Activated T-cell treated with anti-CD3 and anti-CD28 coated beads, Interleukin-2, amount 50 U/mL, for 72 hours (primary cell): ENCODE measurements around the gene BABAM2. TPM values are rescaled to one million over a fixed set of nuclear protein-coding genes. Genes with fewer than 3 reads are reported as not detected.
A peak's percentile ranks its signal among the peaks of the same experiment; 100 is the strongest.
"Not testable (repeated sequence)": the region's sequence is repeated elsewhere in the genome, so short reads cannot be mapped to it uniquely, and the experiment has no call there.

Source experiments
- ATAC-seq, 2 donors: fragments of 150-1000 bp; cut with Tn5 transposase; replicated peaks in 1 of 2; 2 replicates each; pipeline ENCODE4 v1.10.0; 2021; ENCODE audit warnings: moderate library complexity in 2 of 2, mild to moderate bottlenecking in 1 of 2
- DNase-seq, 2 donors: peaks; one replicate each; pipeline ENCODE4 v3.0.0; 2021 to 2022; ENCODE audit warnings: mixed read lengths in 1 of 2
- H3K27ac Mint-ChIP-seq: one replicate; pipeline ENCODE4 v1.8.0; 2022; ENCODE audit warnings: mild to moderate bottlenecking, moderate library complexity, mixed read lengths
- H3K27me3 Mint-ChIP-seq: one replicate; pipeline ENCODE4 v1.8.0; 2022; ENCODE audit warnings: low read depth, mixed read lengths
- H3K36me3 Mint-ChIP-seq, 2 donors: one replicate each; pipeline ENCODE4 v1.8.0; 2022; ENCODE audit warnings: mixed read lengths in 2 of 2, mild to moderate bottlenecking in 1 of 2; ENCODE audit not compliant: insufficient read depth in 2 of 2
- H3K4me1 Mint-ChIP-seq: one replicate; pipeline ENCODE4 v1.8.0; 2022; ENCODE audit warnings: low read depth, mixed read lengths
- H3K4me3 Mint-ChIP-seq, 2 donors: one replicate each; pipeline ENCODE4 v1.8.0; 2022; ENCODE audit warnings: mild to moderate bottlenecking in 2 of 2, mixed read lengths in 2 of 2, moderate library complexity in 2 of 2
- H3K9me3 Mint-ChIP-seq, 2 donors: one replicate each; pipeline ENCODE4 v1.8.0; 2022; ENCODE audit warnings: mixed read lengths in 2 of 2
- total RNA-seq, 2 donors: library from RNA; stranded (reverse); gene quantifications; one replicate each; pipeline ENCODE4 v1.2.3, GENCODE V29; 2022

BABAM2 gene
- total RNA-seq, 2 donors from 2014 or later, result 96.6 to 97.2 TPM

- Mint-ChIP-seq H3K4me1 (peaks cover 44% of the 10 kb centered on the region), H3K36me3 (peaks cover 1 to 6% of the 10 kb centered on the region in 2 donors), H3K4me3 (peak overlapping the region; percentile 19 to 88), H3K27ac (peak overlapping the region; percentile 96), H3K9me3 (peaks cover 0 to 4% of the 10 kb centered on the region in 2 donors), H3K27me3 (no peaks in the 10 kb centered on the region)
- ATAC-seq (peak; percentile 94 to 95), DNase-seq (peak; percentile 29 to 30)
Measured at GRCh38 chr2:28004086-28004485, 113.6 kb downstream of the BABAM2 start.

DNA sequence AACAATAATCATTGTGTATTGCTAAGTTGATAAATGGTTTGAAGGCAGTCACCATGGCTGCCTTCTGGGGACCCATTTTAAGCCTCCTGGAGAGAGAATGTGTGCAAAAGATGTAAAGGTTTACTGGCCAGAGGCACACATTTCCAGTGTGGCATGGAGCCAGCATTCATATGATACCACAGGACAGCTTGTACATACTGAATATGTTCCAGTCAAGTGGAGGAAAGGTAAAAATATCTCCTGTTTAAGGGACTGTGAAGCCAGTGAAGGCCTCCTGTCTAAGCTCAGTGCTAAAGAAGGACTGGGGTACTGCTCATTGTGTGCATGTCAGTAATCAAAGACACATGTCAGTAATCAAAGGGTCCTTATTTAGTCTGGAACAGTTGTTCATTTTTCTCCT lies 119.2 kb downstream of the BABAM2 start:
- Mint-ChIP-seq H3K9me3 (peaks cover 0 to 2% of the 10 kb centered on the region in 2 donors), H3K27me3 (no peaks in the 10 kb centered on the region), H3K4me3 (no peak overlapping the region), H3K36me3 (peaks cover 0 to 1% of the 10 kb centered on the region in 2 donors), H3K27ac (no peak overlapping the region), H3K4me1 (peaks cover 5% of the 10 kb centered on the region)
- DNase-seq (no peak), ATAC-seq (no peak)

DNA sequence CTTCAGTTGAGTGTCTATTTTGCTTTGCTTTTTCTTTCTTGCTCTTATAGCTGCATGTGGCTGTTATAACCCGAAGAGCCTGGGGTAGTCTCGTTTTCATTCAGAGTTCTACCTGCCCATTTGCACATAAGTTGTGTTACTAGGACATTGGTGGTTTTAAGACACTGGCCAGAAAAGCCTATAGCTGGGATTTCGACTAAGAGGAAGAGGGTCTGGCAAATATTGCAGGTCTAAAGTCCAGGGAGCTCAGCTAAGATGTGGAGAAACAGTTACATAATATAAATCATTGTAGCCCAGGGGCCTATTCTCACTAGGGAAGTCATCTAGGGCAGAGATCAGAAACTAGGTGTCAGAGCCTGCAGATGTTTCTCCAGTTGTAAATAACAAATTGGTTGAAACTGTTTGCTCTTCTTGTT lies 120.8 kb downstream of the BABAM2 start:
- Mint-ChIP-seq H3K27me3 (no peaks in the 10 kb centered on the region), H3K4me3 (no peak overlapping the region), H3K9me3 (peaks cover 0 to 2% of the 10 kb centered on the region in 2 donors), H3K27ac (peak overlapping the region; percentile 3), H3K36me3 (peaks cover 0 to 4% of the 10 kb centered on the region in 2 donors), H3K4me1 (no peaks in the 10 kb centered on the region)
- no peak for DNase-seq
- ATAC-seq, result no peak

DNA sequence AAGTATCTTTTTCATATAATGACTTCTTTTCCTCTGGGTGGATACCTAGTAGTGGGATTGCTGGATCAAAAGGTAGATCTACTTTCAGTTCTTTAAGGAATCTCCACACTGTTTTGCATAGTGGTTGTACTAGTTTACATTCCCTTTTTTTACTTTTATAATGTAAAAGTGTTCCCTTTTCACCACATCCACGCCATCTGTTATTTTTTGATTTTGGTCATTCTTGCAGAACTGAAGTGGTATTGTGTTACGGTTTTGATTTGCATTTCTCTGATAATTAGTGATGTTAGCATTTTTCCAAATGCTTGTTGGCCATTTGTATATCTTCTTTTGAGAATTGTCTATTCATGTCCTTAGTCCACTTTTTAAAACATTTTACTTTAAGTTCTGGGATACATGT lies 127.9 kb downstream of the BABAM2 start:
- H3K9me3 Mint-ChIP-seq, H3K27ac Mint-ChIP-seq, H3K4me3 Mint-ChIP-seq, H3K27me3 Mint-ChIP-seq, DNase-seq, H3K36me3 Mint-ChIP-seq, ATAC-seq, H3K4me1 Mint-ChIP-seq: not testable (repeated sequence)

GRCh38 chr2:28019521-28019920 lies 129.0 kb downstream of the BABAM2 start:
- not testable (repeated sequence) for H3K4me1 Mint-ChIP-seq, H3K27me3 Mint-ChIP-seq, H3K36me3 Mint-ChIP-seq, H3K27ac Mint-ChIP-seq, H3K4me3 Mint-ChIP-seq, DNase-seq, ATAC-seq, H3K9me3 Mint-ChIP-seq

DNA sequence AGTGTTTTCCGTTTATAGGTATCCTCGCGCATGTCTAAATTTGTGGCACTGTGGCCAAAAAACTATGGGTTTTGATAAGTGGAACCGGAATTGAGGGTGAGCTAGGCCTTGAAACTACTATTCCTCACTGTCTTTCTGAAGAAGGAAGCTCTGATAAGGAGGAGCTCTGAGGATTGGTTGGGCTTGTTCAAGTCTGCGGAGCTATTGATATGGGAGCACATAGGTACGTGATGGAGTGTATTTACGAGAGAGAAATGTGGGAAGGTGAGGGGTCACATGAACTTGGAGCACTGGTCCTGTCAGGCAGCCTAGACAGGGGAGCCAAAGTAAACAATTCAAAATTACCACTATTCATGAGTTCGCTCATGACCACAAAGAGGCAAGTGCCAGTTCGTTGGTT lies 131.4 kb downstream of the BABAM2 start:
- DNase-seq (no peak), ATAC-seq (no peak)
- H3K27ac Mint-ChIP-seq, result no peak overlapping the region
- H3K36me3 Mint-ChIP-seq, result peaks cover 7 to 17% of the 10 kb centered on the region in 2 donors
- H3K9me3 Mint-ChIP-seq, result peaks cover 3 to 7% of the 10 kb centered on the region in 2 donors
- H3K27me3 Mint-ChIP-seq, result no peaks in the 10 kb centered on the region
- H3K4me3 Mint-ChIP-seq, result no peak overlapping the region
- H3K4me1 Mint-ChIP-seq, result peaks cover 7% of the 10 kb centered on the region

- Mint-ChIP-seq H3K4me3 (no peak overlapping the region), H3K4me1 (peaks cover 13% of the 10 kb centered on the region), H3K36me3 (peaks cover 14 to 23% of the 10 kb centered on the region in 2 donors), H3K27me3 (no peaks in the 10 kb centered on the region), H3K9me3 (peaks cover 3 to 7% of the 10 kb centered on the region in 2 donors), H3K27ac (no peak overlapping the region)
- DNase-seq (no peak), ATAC-seq (no peak)
Measured at GRCh38 chr2:28025123-28025522, 134.6 kb downstream of the BABAM2 start.

DNA sequence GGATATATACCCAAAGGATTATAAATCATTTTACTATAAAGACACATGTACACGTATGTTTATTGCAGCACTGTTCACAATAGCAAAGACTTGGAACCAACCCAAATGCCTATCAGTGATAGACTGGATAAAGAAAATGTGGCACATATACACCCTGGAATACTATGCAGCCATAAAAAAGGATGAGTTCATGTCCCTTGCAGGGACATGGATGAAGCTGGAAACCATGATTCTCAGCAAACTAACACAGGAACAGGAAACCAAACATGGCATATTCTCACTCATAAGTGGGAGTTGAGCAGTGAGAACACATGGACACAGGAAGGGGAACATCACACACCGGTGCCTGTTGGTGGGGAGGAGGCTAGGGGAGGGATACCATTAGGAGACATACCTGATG lies 135.7 kb downstream of the BABAM2 start:
- not testable (repeated sequence) for H3K9me3 Mint-ChIP-seq

DNA sequence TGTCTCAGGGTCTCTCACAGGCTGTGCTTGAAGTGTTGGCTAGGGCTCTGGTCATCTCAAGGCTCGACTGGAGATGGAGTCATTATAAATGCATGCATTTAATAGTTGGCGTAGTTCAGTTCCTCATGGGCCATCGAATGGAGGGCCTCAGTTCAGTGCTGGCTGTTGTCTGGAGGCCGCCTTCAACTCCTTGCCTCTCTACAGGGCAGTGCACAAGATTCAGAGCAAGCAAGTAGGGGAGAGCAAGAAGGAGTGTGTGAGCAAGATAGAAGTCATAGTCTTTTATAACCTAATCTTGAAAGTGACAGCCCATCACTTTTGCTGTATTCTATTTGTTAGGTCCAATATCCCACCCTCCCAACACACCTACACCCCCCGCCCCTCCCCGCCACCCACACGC lies 137.5 kb downstream of the BABAM2 start:
- ATAC-seq, result peak in 1 of 2 donors; percentile 25
- Mint-ChIP-seq H3K4me1 (peaks cover 36% of the 10 kb centered on the region), H3K4me3 (no peak overlapping the region)

More for the DNA sequence above, 135.7 kb downstream of the BABAM2 start:
- DNase-seq, ATAC-seq, H3K27me3 Mint-ChIP-seq, H3K27ac Mint-ChIP-seq, H3K4me3 Mint-ChIP-seq: not testable (repeated sequence)
- Mint-ChIP-seq H3K4me1 (peaks cover 20% of the 10 kb centered on the region), H3K36me3 (peaks cover 14 to 25% of the 10 kb centered on the region in 2 donors)

DNA sequence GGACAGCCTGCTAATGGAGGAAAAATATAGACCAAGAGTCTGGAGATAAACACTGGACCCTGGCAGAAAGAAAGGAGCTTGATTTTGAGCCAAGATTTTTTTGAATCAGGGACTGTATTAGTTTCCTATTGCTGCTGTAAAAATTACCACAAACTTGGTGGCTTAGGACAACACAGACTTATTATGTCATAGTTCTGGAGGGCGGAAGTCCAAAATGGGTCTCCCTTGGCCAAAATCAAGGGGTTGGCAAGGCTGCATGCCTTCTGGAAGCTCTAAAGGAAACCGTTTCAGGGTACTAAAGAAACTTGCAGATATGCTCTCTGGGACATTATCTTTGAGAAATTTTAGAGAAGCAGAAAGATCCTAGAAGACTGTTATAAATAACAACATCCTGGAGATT lies 140.1 kb downstream of the BABAM2 start:
- peaks cover 14 to 21% of the 10 kb centered on the region in 2 donors for H3K36me3 Mint-ChIP-seq
- peak overlapping the region; percentile 24 for H3K27ac Mint-ChIP-seq

More for the DNA sequence above, 137.5 kb downstream of the BABAM2 start:
- Mint-ChIP-seq H3K9me3 (peaks cover 3 to 7% of the 10 kb centered on the region in 2 donors), H3K36me3 (peaks cover 14 to 25% of the 10 kb centered on the region in 2 donors), H3K27ac (no peak overlapping the region), H3K27me3 (no peaks in the 10 kb centered on the region)
- DNase-seq, result no peak

GRCh38 chr2:28032816-28033215 lies 142.3 kb downstream of the BABAM2 start:
- H3K4me1 Mint-ChIP-seq, result peaks cover 42% of the 10 kb centered on the region
- DNase-seq (no peak), ATAC-seq (peak; percentile 70 to 87)
- no peaks in the 10 kb centered on the region for H3K27me3 Mint-ChIP-seq
- H3K4me3 Mint-ChIP-seq, result peak overlapping the region in 1 of 2 donors; percentile 17
- H3K36me3 Mint-ChIP-seq, result peaks cover 2 to 6% of the 10 kb centered on the region in 2 donors
- H3K27ac Mint-ChIP-seq, result no peak overlapping the region
- no peaks in the 10 kb centered on the region for H3K9me3 Mint-ChIP-seq

More for the DNA sequence above, 140.1 kb downstream of the BABAM2 start:
- Mint-ChIP-seq H3K4me3 (no peak overlapping the region), H3K4me1 (peaks cover 53% of the 10 kb centered on the region), H3K27me3 (no peaks in the 10 kb centered on the region), H3K9me3 (peaks cover 3 to 7% of the 10 kb centered on the region in 2 donors)
- ATAC-seq (no peak), DNase-seq (no peak)

DNA sequence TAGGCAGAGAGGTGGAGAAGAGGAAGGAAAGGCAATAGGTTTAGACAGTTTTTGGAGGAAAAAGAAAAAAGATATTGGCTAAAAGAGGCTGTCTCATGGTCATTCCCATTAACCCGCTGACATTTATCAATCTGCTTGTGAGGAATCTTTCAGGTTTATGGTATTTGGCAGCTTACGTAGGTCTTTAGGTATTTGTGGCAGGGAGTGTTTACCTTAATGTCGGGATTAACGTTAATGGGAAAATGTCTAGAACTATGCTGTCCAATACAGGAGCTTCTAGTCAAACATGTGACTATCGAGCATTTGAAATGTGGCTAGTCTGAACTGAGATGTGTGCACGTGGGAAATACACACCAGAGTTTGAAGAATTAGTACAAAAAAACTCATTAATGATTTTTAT lies 144.2 kb downstream of the BABAM2 start:
- H3K27me3 Mint-ChIP-seq, result no peaks in the 10 kb centered on the region
- DNase-seq (no peak), ATAC-seq (no peak)
- no peaks in the 10 kb centered on the region for H3K9me3 Mint-ChIP-seq
- H3K4me3 Mint-ChIP-seq, result no peak overlapping the region
- peaks cover 0 to 4% of the 10 kb centered on the region in 2 donors for H3K36me3 Mint-ChIP-seq
- no peak overlapping the region for H3K27ac Mint-ChIP-seq
- peaks cover 51% of the 10 kb centered on the region for H3K4me1 Mint-ChIP-seq

DNA sequence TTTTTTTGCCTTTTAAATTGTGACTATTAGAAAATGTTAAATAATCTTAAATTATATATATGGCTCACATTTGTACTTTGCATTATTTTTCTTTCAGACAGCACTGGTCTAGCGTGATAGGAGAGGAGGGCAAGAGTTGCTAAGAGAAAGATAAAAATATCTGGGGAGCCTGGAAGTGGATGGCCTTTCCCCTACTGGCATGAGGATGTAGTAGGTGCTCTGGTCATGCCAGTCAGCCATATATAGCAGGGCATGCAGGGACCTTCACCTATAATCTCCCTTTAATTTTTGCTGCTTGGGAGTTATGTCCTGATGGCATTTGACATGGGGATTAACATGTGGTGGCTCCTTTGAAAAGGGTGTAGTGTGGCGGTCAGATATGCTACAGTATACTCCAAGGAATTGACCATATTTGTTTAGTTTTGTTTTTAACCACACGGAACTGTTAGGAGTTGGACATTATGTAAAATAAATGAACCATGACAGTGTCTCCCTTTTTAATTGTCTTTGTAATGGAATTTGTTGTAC lies 144.7 kb downstream of the BABAM2 start:
- DNase-seq, result no peak
- peaks cover 0 to 3% of the 10 kb centered on the region in 2 donors for H3K36me3 Mint-ChIP-seq
- peaks cover 48% of the 10 kb centered on the region for H3K4me1 Mint-ChIP-seq
- no peak for ATAC-seq
- H3K27ac Mint-ChIP-seq, result no peak overlapping the region
- H3K27me3 Mint-ChIP-seq, result no peaks in the 10 kb centered on the region
- H3K9me3 Mint-ChIP-seq, result no peaks in the 10 kb centered on the region
- no peak overlapping the region for H3K4me3 Mint-ChIP-seq

DNA sequence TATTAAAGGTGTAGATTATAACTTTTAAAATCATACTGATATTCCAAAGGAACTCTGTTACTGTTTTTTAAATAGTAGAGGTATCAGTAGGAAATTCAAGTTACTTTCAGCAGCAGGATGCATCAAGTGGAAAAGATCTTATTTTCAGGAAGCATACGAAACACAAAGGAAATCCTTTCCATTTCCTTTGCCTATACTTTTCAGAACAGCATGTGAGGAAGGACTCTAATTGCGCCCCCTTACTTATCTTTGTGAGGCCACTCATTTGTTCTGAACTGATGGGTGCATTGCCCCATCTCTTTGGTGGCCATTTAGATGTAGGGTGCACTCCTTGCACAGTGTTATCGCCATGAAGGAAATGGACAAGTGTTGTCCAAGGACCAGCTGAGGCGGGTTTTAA lies 145.3 kb downstream of the BABAM2 start:
- H3K4me1 Mint-ChIP-seq, result peaks cover 42% of the 10 kb centered on the region
- H3K9me3 Mint-ChIP-seq, result no peaks in the 10 kb centered on the region

More for the DNA sequence above, 145.3 kb downstream of the BABAM2 start:
- no peaks in the 10 kb centered on the region for H3K27me3 Mint-ChIP-seq
- H3K27ac Mint-ChIP-seq, result no peak overlapping the region
- peaks cover 0 to 2% of the 10 kb centered on the region in 2 donors for H3K36me3 Mint-ChIP-seq
- ATAC-seq (no peak), DNase-seq (no peak)
- H3K4me3 Mint-ChIP-seq, result no peak overlapping the region
